GM19328 (cell line): ENCODE data around the gene TMEM204.

ENCODE experiments used
- ATAC-seq: cut with Tn5 transposase; IDR thresholded peaks from one replicate; pipeline ENCODE4 v1.9.1; 2021; ENCODE audit warnings: mild to moderate bottlenecking, moderate library complexity; ENCODE audit not compliant: unreplicated experiment

Gene TMEM204

GRCh38 chr16:1518626-1519135 lies 14.8 kb upstream of the TMEM204 start:
- no peak for ATAC-seq

DNA sequence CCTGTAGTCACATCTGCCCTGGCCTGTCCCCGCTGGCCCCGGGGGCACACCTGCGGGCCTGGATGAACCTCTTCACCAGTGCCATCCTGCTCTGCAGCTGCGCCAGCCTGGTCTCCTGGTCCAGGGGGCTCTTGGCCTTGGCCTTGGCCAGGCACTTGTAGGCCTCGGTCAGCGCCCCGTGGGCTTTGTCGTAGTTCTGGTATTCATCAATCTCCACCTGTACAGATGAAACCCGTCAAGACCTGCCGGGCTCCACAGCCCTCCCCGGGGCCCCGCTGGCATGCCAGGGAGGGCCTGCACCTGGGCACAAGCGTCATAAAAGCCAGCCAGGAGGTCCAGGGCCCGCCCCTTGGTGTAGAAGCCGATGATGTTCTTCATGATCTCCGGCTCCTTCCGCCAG lies 13.6 kb upstream of the TMEM204 start:
- no peak for ATAC-seq

- no peak for ATAC-seq
Measured at GRCh38 chr16:1520461-1520860, 13.0 kb upstream of the TMEM204 start.

DNA sequence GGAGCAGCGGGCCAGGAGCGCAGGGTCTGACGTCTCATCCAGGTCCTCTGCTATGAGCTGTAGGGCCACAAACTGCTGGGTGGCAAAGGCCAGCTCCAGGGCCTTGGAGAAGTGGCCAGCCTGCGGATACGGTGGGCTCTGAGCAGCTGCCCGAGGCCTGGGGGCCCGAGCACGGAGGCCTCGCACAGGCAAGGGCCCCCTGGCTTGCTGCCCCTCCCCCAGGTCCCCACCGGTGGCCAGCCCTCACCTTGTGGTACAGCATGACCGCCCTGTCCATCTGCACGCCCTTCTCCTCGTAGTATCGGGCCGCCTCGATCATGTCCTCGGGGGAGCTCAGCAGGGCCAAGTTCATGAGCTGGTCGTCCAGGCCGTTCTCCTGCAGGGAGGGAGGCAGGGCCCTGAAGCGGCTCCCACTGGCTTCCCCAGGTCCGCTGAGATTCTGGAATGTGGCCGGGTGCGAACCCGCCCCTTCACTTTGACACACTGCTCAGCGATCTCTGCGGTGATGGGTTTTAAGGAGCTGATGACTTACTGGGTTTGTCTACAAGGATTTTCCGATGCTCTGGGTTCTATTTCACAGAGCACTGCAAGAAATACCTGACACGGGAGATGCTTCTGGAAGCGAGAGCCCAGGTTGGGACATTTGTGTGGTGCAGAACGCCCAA lies 9.8 kb upstream of the TMEM204 start:
- ATAC-seq, result no peak

DNA sequence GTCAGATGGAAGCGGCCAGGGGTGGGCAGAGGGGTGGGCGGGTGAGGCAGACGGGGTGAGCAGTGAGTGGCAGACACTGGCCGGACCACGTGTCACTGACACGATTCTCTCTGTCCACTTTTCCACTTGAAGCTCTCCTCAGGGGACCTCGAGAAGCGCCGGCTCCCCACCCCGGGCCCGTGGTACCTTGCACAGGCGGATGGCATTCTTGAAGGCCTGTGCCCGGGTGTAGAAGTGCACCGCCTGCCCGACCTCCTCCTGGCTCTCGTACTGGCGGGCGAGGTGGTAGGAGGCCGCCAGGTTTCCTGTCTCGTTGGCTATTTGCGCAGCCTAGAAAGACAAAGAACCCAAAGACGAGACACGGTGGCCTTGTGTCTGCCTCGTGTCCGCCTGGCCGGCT lies 9.1 kb upstream of the TMEM204 start:
- no peak for ATAC-seq

- ATAC-seq, result no peak
Measured at GRCh38 chr16:1525871-1526607, 7.4 kb upstream of the TMEM204 start.

GRCh38 chr16:1526608-1527555 lies 6.6 kb upstream of the TMEM204 start:
- ATAC-seq, result no peak

GRCh38 chr16:1527836-1528811 lies 5.3 kb upstream of the TMEM204 start:
- no peak for ATAC-seq

DNA sequence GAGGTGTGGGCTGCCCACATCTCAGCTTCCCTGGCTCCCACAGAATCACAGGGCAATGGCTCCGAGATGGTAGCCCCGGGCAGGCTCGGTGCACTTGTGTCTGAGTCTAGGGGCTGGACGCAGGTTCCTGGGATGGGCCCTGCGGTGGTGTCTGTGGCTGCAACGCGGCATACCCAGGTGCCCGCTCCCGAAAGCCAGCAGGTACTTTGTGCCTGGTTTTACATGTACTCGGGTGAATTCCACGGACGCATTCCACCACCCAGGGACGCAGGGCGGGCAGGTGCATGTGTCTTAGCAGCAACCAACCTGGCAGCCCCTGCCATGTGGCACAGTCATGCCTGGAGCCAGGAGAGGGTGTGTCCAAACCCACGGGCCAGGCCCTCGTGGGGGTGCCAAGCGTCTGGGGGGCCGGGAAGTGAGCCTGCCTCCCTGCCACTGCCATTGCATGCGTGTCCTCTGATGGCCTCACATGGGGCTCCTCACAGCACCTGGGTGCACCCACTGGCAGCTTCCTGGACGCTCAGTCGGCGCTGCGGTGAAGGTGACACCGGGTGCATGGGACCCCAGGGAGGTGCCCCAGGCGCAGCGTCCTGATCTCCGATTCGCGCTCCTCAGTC lies 4.4 kb upstream of the TMEM204 start:
- ATAC-seq, result no peak

GRCh38 chr16:1530349-1530882 lies 3.0 kb upstream of the TMEM204 start:
- ATAC-seq, result no peak

DNA sequence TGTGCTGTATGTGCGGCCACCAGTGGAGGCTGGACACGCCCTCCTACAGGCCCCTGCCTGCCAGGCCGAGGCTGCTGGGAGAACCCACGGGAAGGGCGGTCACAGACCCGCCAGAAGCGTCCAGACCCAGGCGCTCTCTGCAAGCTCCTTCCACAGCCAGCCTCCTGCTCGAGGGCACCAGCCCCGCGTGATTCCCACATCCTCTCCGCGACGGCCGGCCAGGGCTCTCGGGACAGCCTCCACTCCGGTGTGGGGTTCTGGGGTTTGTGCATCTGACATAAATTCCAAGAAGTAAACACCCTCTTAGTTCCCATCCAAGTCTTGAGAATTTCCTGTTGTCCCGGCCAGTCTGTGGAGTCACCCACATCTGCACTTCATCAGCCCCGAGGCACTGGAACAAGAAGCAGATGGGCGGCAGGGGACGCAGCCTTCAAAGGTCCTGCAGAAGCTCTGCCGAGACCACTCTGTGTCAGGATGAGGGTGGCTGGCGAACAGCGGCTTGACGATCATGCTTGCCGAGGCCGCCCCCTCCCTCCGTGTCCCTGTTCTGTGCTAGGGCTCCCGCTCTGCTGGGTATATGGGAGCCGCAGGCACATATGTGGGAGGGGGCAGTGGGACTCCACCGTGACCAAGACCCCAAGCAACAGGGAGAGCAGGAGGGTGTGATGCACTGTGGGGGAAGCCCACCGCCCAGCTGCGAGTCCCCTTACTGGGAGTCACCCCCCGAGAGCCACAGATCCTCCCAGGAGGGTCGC lies 2.4 kb upstream of the TMEM204 start:
- ATAC-seq, result no peak

DNA sequence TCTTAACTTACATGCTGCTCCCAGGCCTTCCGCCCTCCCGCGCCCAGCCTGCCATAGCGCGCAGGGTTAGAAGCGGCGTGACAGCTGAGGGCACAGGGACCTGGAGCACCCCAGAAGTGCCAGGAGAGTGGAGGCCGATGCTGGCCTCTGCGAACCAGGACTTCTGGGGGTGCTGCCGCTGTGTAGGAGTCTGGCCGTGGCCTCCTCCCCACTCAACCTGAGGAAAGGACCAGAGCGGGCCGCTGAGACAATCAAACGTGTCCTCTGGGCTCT lies 1.9 kb upstream of the TMEM204 start:
- no peak for ATAC-seq

GRCh38 chr16:1532081-1532760 lies 1.2 kb upstream of the TMEM204 start:
- ATAC-seq, result no peak

DNA sequence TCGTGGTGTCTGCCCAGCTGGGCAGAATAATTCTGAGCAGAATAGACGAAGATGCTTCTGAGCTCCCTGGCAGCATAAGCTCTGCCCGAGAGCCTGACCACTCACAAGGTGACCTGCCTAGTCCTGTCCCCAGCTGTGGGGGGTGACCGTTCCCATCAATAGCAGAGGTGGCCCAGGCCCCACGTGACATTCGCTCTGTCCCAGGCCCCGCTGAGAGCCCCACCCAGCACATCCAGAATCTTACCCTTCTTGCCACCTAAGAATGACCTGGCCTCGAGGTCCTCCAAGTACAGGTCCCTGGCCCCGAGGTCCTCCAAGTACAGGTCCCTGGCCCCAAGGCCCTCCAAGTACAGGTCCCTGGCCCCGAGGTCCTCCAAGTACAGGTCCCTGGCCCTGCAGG lies 695 bp upstream of the TMEM204 start:
- ATAC-seq, result no peak

DNA sequence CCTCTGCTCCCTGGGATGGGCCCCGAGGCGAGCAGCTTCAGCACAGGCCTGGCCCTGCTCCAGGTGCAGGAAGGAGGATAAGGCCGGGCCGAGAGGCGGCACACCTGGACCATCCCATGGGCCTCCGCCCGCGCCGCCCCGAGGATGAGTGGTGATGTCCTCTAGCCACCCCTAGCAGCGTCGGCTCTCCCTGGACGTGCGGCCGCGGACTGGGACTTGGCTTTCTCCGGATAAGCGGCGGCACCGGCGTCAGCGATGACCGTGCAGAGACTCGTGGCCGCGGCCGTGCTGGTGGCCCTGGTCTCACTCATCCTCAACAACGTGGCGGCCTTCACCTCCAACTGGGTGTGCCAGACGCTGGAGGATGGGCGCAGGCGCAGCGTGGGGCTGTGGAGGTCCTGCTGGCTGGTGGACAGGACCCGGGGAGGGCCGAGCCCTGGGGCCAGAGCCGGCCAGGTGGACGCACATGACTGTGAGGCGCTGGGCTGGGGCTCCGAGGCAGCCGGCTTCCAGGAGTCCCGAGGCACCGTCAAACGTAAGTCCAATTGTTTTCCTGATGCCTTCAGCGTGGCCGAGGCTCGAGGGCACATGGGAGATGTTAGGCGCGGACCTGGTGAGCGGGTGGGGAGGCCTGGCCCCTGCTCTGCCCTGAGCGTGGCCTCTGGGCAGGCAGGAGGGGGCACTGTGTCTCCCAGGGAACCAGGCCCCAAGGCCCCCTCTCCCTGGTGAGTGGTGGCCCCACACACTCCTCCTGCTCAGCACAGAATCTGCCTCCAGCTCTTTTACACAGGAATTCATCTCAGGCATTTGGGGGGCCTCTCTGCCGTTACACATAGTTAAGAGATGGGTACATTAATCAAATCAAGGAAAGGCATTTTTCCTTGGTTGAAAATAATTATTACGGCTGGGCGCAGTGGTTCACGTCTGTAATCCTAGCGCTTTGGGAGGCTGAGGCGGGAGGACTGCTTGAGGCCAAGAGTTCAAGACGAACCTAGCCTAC lies 855 bp downstream of the TMEM204 start:
- ATAC-seq, result no peak

DNA sequence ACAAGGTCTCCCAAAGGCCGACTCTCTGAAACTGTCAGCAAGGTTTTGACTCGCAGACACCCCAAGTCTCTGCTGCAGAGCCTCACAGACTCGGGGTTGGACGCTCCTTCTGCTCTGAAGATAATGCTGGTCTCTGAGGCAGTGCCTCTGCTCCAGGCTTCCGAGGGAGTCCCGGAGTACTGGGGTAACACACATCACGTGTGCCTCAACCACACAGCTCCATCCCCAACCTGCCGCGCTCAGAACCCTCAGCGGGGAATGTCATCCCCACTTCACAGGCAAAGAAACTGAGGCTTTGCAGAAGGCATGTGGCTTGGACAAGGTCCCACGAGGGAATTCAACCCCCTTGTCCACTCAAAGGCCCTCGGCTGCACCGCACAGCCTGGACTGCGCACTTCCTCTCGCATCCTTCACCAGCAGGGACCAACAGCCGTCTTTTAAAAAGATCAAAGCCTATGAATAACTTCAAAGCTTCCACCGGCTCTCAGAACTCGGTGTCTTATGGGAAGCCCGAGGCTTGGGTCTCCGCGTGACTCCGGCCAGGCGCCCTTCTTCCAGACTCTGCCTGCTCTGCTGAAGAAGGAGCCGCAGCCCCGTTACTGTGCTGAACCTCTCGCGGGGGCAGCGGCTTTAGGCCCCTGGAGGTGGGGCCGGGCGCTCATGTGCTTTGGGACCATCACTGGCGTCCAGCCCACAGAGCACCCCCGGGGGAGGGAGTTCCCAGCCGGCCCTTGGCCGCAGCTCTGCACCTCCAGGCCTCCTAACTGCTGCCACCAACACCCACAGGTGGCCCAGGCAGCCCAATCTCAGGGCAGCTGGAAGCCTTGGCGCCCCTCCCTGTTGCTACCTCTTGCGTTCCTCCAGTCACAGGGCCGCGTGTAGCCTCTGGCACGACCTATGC lies 2.2 kb downstream of the TMEM204 start:
- ATAC-seq, result no peak
